Measurements from ENCODE around the gene PDE6D. TPM values are rescaled to one million over a fixed set of nuclear protein-coding genes. Genes with fewer than 3 reads are reported as not detected.

PDE6D gene
- total RNA-seq, 1 donor from 2014 or later, result 15.4 TPM

- Mint-ChIP-seq H3K9me3 (peaks cover 21% of the 10 kb centered on the region), H3K36me3 (peaks cover 54% of the 10 kb centered on the region), H3K27ac (no peak overlapping the region), H3K4me3 (no peak overlapping the region), H3K27me3 (ENCODE audit: low read depth) (no peaks in the 10 kb centered on the region), H3K4me1 (no peaks in the 10 kb centered on the region)
- no peak for DNase-seq (ENCODE audit: low spot score in 2 of 2, unreplicated experiment in 2 of 2)
- TF ChIP-seq CTCF (IDR thresholded peaks at IDR 0.05; ENCODE audit: unreplicated experiment), result no peak
Observed at GRCh38 chr2:231810905-231811304, 29.8 kb upstream of the PDE6D start.

- no peak for TF ChIP-seq CTCF (IDR thresholded peaks at IDR 0.05; ENCODE audit: unreplicated experiment)
- Mint-ChIP-seq H3K36me3 (peaks cover 37% of the 10 kb centered on the region), H3K27ac (no peak overlapping the region), H3K4me3 (no peak overlapping the region), H3K27me3 (ENCODE audit: low read depth) (no peaks in the 10 kb centered on the region), H3K4me1 (no peaks in the 10 kb centered on the region), H3K9me3 (no peaks in the 10 kb centered on the region)
- DNase-seq (ENCODE audit: low spot score in 2 of 2, unreplicated experiment in 2 of 2), result no peak
Observed at GRCh38 chr2:231807020-231807419, 25.9 kb upstream of the PDE6D start.

GRCh38 chr2:231803501-231804138 is 22.5 kb upstream of the PDE6D start:
- no peak for DNase-seq (ENCODE audit: low spot score in 2 of 2, unreplicated experiment in 2 of 2)
- no peak overlapping the region for H3K4me3 Mint-ChIP-seq
- peaks cover 16% of the 10 kb centered on the region for H3K36me3 Mint-ChIP-seq
- no peak for TF ChIP-seq CTCF (IDR thresholded peaks at IDR 0.05; ENCODE audit: unreplicated experiment)
- H3K9me3 Mint-ChIP-seq, result no peaks in the 10 kb centered on the region
- no peaks in the 10 kb centered on the region for H3K27me3 Mint-ChIP-seq (ENCODE audit: low read depth)
- H3K4me1 Mint-ChIP-seq, result no peaks in the 10 kb centered on the region
- H3K27ac Mint-ChIP-seq, result no peak overlapping the region

GRCh38 chr2:231800493-231801091 is 19.5 kb upstream of the PDE6D start:
- H3K4me3 Mint-ChIP-seq, result no peak overlapping the region
- H3K36me3 Mint-ChIP-seq, result peaks cover 22% of the 10 kb centered on the region
- H3K9me3 Mint-ChIP-seq, result no peaks in the 10 kb centered on the region
- H3K4me1 Mint-ChIP-seq, result peaks cover 3% of the 10 kb centered on the region
- no peak overlapping the region for H3K27ac Mint-ChIP-seq
- no peaks in the 10 kb centered on the region for H3K27me3 Mint-ChIP-seq (ENCODE audit: low read depth)
- DNase-seq (ENCODE audit: low spot score in 2 of 2, unreplicated experiment in 2 of 2), result no peak
- TF ChIP-seq CTCF (IDR thresholded peaks at IDR 0.05; ENCODE audit: unreplicated experiment), result peak; percentile 73

- Mint-ChIP-seq H3K4me3 (no peak overlapping the region), H3K27ac (peak overlapping the region; percentile 26), H3K9me3 (no peaks in the 10 kb centered on the region), H3K4me1 (peaks cover 7% of the 10 kb centered on the region), H3K27me3 (ENCODE audit: low read depth) (no peaks in the 10 kb centered on the region), H3K36me3 (peaks cover 20% of the 10 kb centered on the region)
- DNase-seq (ENCODE audit: low spot score in 2 of 2, unreplicated experiment in 2 of 2), result no peak
- TF ChIP-seq CTCF (IDR thresholded peaks at IDR 0.05; ENCODE audit: unreplicated experiment), result peak; percentile 46
Observed at GRCh38 chr2:231795525-231796327, 14.6 kb upstream of the PDE6D start.

All from mesothelial cell of epicardium (in vitro differentiated cells).